OCI-M1 (cell line): Measurements from ENCODE around the gene GARS1.
A peak's percentile ranks its signal among the peaks of the same experiment; 100 is the strongest.
"Not testable (repeated sequence)": the region's sequence is repeated elsewhere in the genome, so short reads cannot be mapped to it uniquely, and the experiment has no call there.

Source experiments
- DNase-seq: peaks from one replicate; lab custom pipeline; 2025; lab: John Stamatoyannopoulos, UW

GARS1 gene

DNA sequence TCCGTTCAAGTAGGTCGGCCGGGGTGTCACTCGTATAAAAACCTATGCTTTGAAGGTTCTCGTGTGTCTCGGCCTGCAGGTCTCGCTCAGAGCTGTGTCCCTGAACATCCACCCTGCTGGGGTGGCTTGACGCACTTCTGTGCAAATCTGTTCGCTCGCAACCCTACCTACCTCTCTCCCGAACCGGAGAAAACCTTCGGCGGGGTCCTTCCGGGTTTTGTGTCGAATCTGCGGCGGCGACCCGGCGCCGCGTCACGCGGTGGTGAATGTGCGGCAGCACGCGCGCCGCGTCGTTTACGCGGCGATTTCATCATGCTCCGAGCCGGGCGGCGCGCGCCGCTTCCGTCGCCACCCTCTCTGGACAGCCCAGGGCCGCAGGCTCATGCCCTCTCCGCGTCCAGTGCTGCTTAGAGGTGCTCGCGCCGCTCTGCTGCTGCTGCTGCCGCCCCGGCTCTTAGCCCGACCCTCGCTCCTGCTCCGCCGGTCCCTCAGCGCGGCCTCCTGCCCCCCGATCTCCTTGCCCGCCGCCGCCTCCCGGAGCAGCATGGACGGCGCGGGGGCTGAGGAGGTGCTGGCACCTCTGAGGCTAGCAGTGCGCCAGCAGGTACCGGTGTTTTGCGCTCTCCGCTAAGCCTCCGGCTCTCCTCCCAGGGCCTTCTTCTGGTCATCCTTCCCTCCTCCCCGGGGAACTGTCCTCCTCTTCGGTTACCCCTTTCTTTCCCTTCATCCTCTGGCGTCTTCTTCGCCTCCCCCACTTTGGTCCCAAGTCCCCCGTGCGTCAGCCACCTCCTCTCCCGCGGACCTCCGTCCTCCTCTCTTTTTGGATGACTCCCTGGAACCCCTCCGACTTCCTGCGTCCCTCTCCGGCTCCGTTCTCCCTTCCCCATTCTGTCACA is at the start of gene GARS1:
Gene GARS1 (plus strand): TSS at position 339 of the 896 bp plus-strand sequence. CDS start 44 bp downstream, at position 383.
- DNase-seq, result peak; percentile 90

GRCh38 chr7:30545791-30546555 is 48.7 kb upstream of the GARS1 start:
- DNase-seq, result no peak

DNA sequence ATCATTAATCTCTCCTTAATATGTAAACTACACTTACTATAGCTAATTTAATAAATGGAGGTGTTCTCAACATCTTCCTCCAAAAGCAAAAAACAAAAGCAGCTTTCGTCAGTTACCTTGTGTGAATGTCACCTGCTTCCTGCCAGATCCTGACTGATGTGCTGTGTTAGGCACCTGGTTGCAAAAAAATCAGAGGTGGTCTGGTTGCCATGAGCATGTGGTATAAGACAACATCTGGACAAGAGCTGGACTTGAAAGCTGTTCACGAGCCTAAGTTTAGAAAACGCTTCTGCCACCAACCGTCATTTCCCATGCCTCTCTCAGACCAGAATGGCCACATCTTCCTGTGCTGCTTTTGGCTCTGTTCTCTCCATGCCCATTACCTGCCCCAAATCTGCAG is 48.1 kb upstream of the GARS1 start:
- DNase-seq, result no peak

DNA sequence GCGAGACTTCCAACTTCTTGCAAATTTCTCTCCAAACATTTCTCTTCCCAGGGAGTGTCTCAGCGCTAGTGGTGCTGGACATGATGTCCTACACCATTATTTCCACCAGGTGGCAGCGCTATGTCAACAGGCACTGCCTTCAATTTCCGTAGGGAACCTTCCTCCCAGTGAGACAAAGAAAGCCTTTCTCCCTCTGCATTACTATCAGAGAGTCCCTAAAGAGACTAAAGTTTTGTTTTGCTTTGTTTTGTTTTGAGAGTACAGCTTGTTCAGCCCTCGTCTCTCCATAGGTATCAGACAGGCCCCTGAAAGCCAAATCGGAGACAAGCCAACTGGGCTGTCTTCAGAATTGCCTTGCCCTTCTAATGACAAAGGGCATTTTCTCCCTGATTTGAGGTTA is 45.8 kb upstream of the GARS1 start:
- DNase-seq, result peak; percentile 74

GRCh38 chr7:30549931-30550493 is 44.7 kb upstream of the GARS1 start:
- DNase-seq, result peak; percentile 58

DNA sequence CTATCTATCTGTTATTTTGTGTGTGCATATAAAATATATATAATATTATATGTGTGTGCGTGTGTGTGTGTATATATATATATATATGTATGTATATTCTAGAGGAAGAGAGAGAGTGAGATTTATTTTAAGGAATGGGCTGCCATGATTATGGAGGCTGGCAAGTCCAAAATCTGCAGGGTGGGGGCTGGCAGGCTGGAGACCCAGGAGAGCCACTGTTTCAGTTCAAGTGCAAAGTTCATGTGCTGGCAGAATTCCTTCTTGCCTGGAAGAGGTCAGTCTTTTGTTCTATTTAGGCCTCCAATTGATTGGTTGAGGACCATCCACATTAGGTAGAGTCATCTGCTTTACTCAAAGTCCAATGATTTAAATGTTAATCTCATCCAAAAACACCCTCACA is 42.3 kb upstream of the GARS1 start:
- no peak for DNase-seq

DNA sequence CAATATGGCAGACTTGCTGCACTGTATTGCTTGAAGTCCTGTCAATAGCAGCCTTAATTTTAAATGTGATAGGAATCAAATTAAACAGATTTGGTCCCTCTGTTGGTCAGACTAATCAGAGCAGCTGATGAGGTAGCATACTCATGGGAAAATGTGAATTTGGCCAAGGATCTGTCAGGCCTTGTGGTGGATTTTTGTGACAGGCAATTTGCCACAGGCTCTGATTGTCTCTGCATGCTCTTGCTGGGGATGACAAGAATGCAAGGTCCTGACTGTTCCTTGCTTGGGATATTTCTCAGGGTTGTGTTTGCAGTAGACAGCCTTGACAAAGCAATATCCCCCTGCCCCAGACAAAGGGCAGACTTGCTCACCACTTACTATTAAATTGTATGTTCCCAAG is 41.5 kb upstream of the GARS1 start:
- DNase-seq, result no peak

GRCh38 chr7:30553546-30553945 is 41.1 kb upstream of the GARS1 start:
- DNase-seq, result no peak

- DNase-seq, result no peak
Measured at GRCh38 chr7:30555525-30555924, 39.2 kb upstream of the GARS1 start.

DNA sequence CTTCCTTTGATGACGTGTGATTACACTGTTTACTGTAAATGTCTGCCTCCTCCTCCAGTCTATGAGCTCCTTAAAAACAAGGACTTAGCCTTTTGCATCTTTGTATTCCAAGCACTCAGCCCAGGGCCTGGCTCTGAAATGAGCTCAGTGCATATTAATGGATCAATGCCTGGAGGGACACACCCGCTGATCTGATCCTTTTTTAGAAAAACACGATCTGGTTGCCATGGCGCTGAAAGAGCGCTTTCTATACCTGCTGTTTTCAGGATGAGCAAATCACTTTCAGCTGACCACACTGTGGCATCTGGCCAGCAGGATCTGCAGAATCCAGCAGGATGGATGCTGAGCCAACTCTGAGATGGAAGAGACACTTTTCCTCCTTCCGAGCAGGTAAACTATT is 37.8 kb upstream of the GARS1 start:
- DNase-seq, result no peak

DNA sequence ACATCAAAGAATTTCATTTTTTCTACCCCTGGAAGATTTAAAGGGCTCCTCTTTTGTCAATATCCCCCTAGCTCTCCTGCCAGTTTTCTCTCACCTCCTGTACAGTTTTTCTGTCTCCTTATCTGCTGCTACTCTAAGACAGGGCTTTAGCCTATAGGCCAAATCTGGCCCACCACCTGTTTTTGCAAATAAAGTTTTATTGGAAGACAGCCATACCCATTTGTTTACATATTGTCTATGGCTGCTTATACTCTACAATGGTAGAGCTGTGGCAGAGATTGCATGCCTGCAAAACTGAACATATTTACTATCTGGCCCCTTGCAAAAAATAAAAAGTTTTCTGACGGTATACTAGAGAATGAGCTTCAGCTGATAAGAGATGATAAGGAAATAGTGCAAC is 37.4 kb upstream of the GARS1 start:
- no peak for DNase-seq

DNA sequence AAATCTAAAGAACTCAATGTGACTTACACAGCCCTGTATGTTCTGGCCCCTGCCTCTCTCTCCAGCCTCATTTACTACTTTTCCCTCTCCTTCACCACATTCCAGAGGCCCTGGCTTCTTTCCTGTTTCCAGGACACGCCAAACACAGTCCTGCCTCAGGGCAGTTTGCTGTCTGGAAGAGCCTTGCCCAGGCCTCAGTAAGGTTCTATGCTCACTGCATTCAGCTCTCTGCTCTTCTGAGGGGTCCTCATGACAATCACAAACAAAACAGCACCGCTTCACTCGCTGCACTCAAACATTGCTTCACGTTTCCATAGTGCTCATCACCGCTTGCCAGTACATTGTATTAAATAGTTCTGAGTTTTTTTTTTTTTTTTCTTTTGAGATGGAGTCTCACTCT is 35.1 kb upstream of the GARS1 start:
- DNase-seq, result no peak

DNA sequence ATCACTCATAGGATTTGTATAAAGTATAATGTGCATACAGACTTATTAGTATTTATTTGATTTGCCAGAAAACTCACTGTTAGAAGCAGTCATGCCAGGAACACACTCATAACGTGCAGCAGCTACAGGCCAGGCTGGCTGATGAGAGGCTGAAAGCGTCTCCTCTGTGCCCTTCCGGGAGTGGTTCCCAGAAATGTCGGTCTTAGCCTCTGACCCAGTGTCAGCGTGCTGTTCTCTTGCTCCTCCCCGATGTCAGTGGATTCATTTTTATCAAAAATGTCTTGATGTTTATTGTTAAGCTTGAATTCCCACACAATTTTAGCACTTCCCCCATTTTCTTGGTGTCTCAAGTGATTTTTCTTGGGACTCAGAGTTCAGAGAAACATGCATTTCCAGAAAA is 33.3 kb upstream of the GARS1 start:
- no peak for DNase-seq

DNA sequence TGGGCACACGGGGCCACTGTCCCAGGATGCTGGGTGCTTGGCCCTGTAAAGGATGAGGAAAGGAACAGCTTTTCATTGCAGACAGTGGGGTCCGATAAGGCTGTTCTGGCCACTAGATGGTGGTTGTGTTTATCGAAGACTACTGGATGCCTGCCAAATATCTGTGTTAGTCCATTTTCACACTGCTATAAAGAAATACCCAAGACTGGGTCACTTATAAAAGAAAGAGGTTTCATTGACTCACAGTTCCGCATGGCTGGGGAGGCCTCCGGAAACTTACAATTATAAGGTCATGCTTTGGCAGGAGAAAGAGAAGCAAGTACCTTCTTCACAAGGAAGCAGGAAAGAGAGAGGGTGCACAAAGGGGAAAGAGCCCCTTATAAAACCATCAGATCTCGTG is 32.2 kb upstream of the GARS1 start:
- DNase-seq, result peak; percentile 73

DNA sequence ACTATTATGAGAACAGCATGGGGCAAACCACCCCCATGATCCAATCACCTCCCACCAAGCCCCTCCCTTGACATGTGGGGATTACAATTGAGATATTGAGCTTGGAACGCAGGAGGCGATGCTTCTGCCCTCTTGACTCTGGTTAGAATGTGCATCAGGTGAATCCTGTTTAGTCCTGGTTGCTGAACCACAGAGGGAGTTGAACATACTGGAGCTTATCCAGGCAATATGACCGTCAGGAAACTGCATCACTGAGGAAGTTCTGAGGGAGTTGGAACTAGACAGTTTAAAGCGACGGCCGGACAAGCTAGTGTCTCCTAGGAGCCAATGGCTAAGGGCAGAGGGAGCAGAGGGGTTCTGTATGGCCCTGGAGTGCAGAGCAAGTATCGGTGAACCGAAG is 31.8 kb upstream of the GARS1 start:
- no peak for DNase-seq

DNA sequence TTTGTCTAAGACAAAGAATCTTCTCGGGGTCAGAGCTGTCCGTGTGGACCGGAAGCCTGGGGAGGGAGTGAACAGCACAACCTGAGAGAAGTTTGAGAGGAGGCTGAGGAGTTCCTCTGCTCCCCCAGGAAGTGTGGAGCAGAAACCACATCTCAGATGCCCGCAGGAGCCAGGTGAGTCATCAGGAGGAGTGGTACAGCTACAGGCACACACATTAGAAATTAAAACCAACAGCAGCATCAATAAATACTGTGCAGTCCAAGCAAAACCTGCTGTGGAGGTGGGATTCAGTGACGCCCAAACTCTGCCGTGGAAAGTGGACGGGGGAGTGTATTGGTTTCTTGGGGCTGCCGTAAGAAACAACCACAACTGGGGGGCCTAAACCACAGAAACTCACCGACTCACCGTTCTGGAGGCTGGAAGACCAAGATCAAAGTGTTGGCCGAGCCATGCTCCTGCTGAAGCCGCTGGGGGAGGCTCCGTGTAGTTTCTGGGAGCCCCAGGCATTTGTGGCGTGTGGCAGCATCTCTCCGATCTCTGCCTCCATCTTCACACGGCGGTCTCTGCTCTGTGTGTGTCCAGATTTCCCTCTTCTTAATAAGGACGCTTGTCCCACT is 31.2 kb upstream of the GARS1 start:
- DNase-seq, result no peak

GRCh38 chr7:30564243-30564892 is 30.3 kb upstream of the GARS1 start:
- DNase-seq, result peak; percentile 84

DNA sequence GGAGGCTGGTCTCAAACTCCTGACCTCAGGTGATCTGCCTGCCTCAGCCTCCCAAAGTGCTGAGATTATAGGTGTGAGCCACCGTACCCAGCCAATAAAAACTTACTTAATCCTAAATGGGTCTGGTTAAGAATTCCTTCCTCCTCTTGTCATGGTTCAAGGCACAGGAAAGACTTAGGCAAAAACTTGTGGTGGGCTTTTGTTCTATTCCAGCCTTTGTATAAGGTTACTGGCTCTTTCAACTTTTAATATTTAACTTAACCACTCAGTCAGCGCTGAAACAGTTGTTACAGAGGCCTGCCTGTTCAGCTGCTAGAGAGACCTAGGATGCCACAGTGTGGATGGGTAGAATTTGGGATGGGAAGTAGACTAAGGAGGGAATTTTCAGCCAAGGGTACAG is 28.1 kb upstream of the GARS1 start:
- no peak for DNase-seq

GRCh38 chr7:30567081-30567480 is 27.6 kb upstream of the GARS1 start:
- no peak for DNase-seq

DNA sequence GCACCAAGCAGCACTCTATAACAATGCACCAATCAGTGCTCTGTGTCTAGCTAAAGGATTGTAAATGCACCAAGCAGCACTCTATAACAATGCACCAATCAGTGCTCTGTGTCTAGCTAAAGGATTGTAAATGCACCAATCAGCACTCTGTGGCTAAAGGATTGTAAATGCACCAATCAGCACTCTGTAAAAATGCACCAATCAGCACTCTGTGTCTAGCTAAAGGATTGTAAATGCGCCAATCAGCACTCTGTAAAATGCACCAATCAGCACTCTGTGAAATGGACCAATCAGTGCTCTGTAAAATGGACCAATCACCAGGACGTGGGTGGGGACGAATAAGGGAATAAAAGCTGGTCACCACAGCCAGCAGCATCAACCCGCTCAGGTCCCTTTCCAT is 24.4 kb upstream of the GARS1 start:
- DNase-seq, result not testable (repeated sequence)

GRCh38 chr7:30572212-30572841 is 22.4 kb upstream of the GARS1 start:
- no peak for DNase-seq
